Lower leg skin (tissue), 3 donors: ENCODE measurements around the gene SSRP1.

ENCODE experiments used
- CTCF ChIP-seq, 3 donors: fragments of 450-650 bp; IDR thresholded peaks; one replicate each; pipeline ENCODE4 v1.5.1; 2016; ENCODE audit warnings: antibody characterized with exemption in 3 of 3, mild to moderate bottlenecking in 3 of 3, moderate library complexity in 2 of 3
- POLR2A ChIP-seq, 2 donors: fragments of 450-650 bp; IDR thresholded peaks; one replicate each; pipeline ENCODE4 v1.6.1; 2016 to 2017; ENCODE audit warnings: antibody characterized with exemption in 2 of 2, mild to moderate bottlenecking in 1 of 2, moderate library complexity in 1 of 2

DNA sequence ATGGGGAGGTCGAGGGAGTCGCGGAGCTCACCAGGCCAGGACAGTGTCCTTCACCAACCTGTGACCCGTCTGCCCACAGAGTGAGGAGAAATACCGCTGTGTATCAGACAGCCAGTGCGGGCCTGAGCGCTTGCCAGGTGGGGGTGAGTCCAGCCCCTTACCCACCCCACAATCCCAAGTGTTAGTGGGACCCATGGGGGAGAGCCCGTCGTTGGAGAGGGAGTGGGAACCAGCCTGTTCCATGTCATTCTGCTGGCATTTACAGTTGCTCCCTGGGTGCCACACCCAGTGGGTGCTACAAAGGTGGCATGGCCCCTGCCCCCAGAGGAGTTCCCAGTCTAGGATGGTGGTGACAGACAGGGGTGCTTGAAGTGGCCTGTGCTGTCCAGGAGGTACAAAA is 11.6 kb upstream of the SSRP1 start:
- TF ChIP-seq CTCF (IDR thresholded peaks at IDR 0.05) (no peak), POLR2A (IDR thresholded peaks at IDR 0.05) (no peak)
